Activated CD8-positive, alpha-beta T cell treated with anti-CD3 and anti-CD28 coated beads, Interleukin-2, amount 10 ng/mL, durations not matched to agents 7 days and 5 days (primary cell): ENCODE measurements around the gene C1orf226. TPM values are rescaled to one million over a fixed set of nuclear protein-coding genes. Genes with fewer than 3 reads are reported as not detected.
"Not testable (repeated sequence)": the region's sequence is repeated elsewhere in the genome, so short reads cannot be mapped to it uniquely, and the experiment has no call there.

Source experiments
- ATAC-seq: fragments of 150-1000 bp; cut with Tn5 transposase; one replicate; pipeline ENCODE4 v1.10.0; 2021; ENCODE audit warnings: moderate library complexity
- CTCF ChIA-PET: fragments of 350-600 bp; sonication (Branson Sonifier 250); formaldehyde crosslinking; loops from one replicate; lab custom pipeline; 2021; ENCODE audit warnings: antibody characterized with exemption; lab: Charles Lee
- POLR2A ChIA-PET: fragments of 350-600 bp; sonication (Branson Sonifier 250); formaldehyde crosslinking; loops from one replicate; lab custom pipeline; 2021; ENCODE audit warnings: antibody characterized with exemption; lab: Charles Lee
- DNase-seq: peaks from one replicate; pipeline ENCODE4 v3.0.0-alpha.2; 2020
- H3K27ac Mint-ChIP-seq: one replicate; pipeline ENCODE4 v1.8.0; 2021; ENCODE audit warnings: mild to moderate bottlenecking, mixed read lengths
- H3K27me3 Mint-ChIP-seq: one replicate; pipeline ENCODE4 v1.8.0; 2021; ENCODE audit warnings: low read depth, mixed read lengths
- H3K36me3 Mint-ChIP-seq: one replicate; pipeline ENCODE4 v1.8.0; 2021; ENCODE audit warnings: low read depth, mixed read lengths
- H3K4me1 Mint-ChIP-seq: one replicate; pipeline ENCODE4 v1.8.0; 2021; ENCODE audit warnings: low read depth, mixed read lengths
- H3K4me3 Mint-ChIP-seq: one replicate; pipeline ENCODE4 v1.8.0; 2021; ENCODE audit warnings: mild to moderate bottlenecking, mixed read lengths
- H3K9me3 Mint-ChIP-seq: one replicate; pipeline ENCODE4 v1.8.0; 2022; ENCODE audit warnings: mixed read lengths; ENCODE audit not compliant: insufficient read depth
- microRNA-seq: library from miRNA; unstranded; fragments of <30 nt; microRNA quantifications from one replicate; pipeline ENCODE4 v1.2.0, GENCODE V29; 2022
- total RNA-seq, 2 experiments: library from RNA; stranded (reverse); gene quantifications; one replicate each; pipeline ENCODE4 v1.2.3, GENCODE V29; 2021

Gene C1orf226
- total RNA-seq, 2 experiments from 2014 or later = not detected

GRCh38 chr1:162420120-162420519 lies 38.6 kb downstream of the C1orf226 start:
- ChIA-PET POLR2A (no interaction called here), CTCF (no interaction called here)
- Mint-ChIP-seq H3K4me1 (no peaks in the 10 kb centered on the region), H3K4me3 (no peak overlapping the region), H3K9me3 (no peaks in the 10 kb centered on the region), H3K27me3 (peaks cover 13% of the 10 kb centered on the region), H3K27ac (no peak overlapping the region), H3K36me3 (no peaks in the 10 kb centered on the region)
- DNase-seq (no peak), ATAC-seq (no peak)

- H3K36me3 Mint-ChIP-seq = no peaks in the 10 kb centered on the region
- no peaks in the 10 kb centered on the region for H3K4me1 Mint-ChIP-seq
- no peak overlapping the region for H3K4me3 Mint-ChIP-seq
- peaks cover 6% of the 10 kb centered on the region for H3K27me3 Mint-ChIP-seq
- DNase-seq = no peak
- no peak overlapping the region for H3K27ac Mint-ChIP-seq
- H3K9me3 Mint-ChIP-seq = no peaks in the 10 kb centered on the region
- ChIA-PET POLR2A (no interaction called here), CTCF (no interaction called here)
- no peak for ATAC-seq
Observed at GRCh38 chr1:162421258-162422164, 40.0 kb downstream of the C1orf226 start.

GRCh38 chr1:162422662-162423375 lies 41.3 kb downstream of the C1orf226 start:
- H3K4me3 Mint-ChIP-seq = no peak overlapping the region
- ATAC-seq = no peak
- POLR2A ChIA-PET = no interaction called here

GRCh38 chr1:162430583-162430982 lies 49.1 kb downstream of the C1orf226 start:
- DNase-seq (no peak), ATAC-seq (no peak)
- Mint-ChIP-seq H3K4me3 (no peak overlapping the region), H3K4me1 (no peaks in the 10 kb centered on the region), H3K27me3 (no peaks in the 10 kb centered on the region), H3K27ac (no peak overlapping the region), H3K36me3 (no peaks in the 10 kb centered on the region), H3K9me3 (no peaks in the 10 kb centered on the region)
- POLR2A ChIA-PET = no interaction called here
- CTCF ChIA-PET = no interaction called here

More at GRCh38 chr1:162422662-162423375, 41.3 kb downstream of the C1orf226 start:
- Mint-ChIP-seq H3K27me3 (peaks cover 3% of the 10 kb centered on the region), H3K4me1 (no peaks in the 10 kb centered on the region), H3K27ac (no peak overlapping the region), H3K36me3 (no peaks in the 10 kb centered on the region), H3K9me3 (no peaks in the 10 kb centered on the region)
- CTCF ChIA-PET = no interaction called here
- no peak for DNase-seq

- not testable (repeated sequence) for H3K4me3 Mint-ChIP-seq
Observed at GRCh38 chr1:162432977-162433713, 51.6 kb downstream of the C1orf226 start.

More at GRCh38 chr1:162432977-162433713, 51.6 kb downstream of the C1orf226 start:
- DNase-seq, H3K9me3 Mint-ChIP-seq, H3K4me1 Mint-ChIP-seq, CTCF ChIA-PET, H3K27me3 Mint-ChIP-seq, ATAC-seq, H3K27ac Mint-ChIP-seq, POLR2A ChIA-PET, H3K36me3 Mint-ChIP-seq: not testable (repeated sequence)

Small RNA genes lying within 50 kb of the gene (microRNA-seq; reads per million reads assigned to microRNA genes)
- not detected for gene MIR556

Other genes starting within 250 kb of the C1orf226 start
- not detected for gene SPATA46, start 4.9 kb upstream of the C1orf226 start, total RNA-seq
- not detected for gene SH2D1B, start 30.4 kb downstream of the C1orf226 start, total RNA-seq
- gene UHMK1, start 116.1 kb downstream of the C1orf226 start, total RNA-seq = 10 to 100 TPM; 53.1 to 57.0 TPM
- 10 to 100 TPM; 15.5 to 15.7 TPM for gene UAP1, start 180.0 kb downstream of the C1orf226 start, total RNA-seq